ENCODE measurements around the gene ZFHX3. TPM values are rescaled to one million over a fixed set of nuclear protein-coding genes. Genes with fewer than 3 reads are reported as not detected.

The ZFHX3 gene
- total RNA-seq, 1 experiment from 2014 or later, result 21.8 TPM

- CTCF ChIA-PET, result interaction anchor here (1.0 kb wide), 1 partner anchor 62 kb away, joined by 5 read pairs; no protein-coding TSS in a partner anchor
Measured at GRCh38 chr16:72894293-72895151, 153.4 kb downstream of the ZFHX3 start.

GRCh38 chr16:72891291-72892227 is 156.4 kb downstream of the ZFHX3 start:
- no peak overlapping the region for H3K27ac ChIP-seq (ENCODE audit: low read depth, low read length, poor library complexity, severe bottlenecking)
- intact Hi-C loops (cut with micrococcal nuclease; ENCODE audit: unreplicated experiment), result no loop called here
- peaks cover 36% of the 10 kb centered on the region for H3K4me1 ChIP-seq (ENCODE audit: insufficient read depth, low read length, poor library complexity, severe bottlenecking)
- CTCF ChIA-PET, result no interaction called here
- POLR2A ChIA-PET (ENCODE audit: low non-redundant PET), result interaction anchor here (0.7 kb wide), 1 partner anchor 16 kb away, joined by 3 read pairs; no protein-coding TSS in a partner anchor
- TF ChIP-seq CTCF (conservative IDR thresholded peaks at IDR 0.05; ENCODE audit: low read depth, low read length), result no peak
- no peak for TF ChIP-seq EZH2 (IDR thresholded peaks at IDR 0.05; ENCODE audit: borderline replicate concordance, low read depth, low read length, poor library complexity, severe bottlenecking)
- no TSS peak for BruUV-seq (replicated peaks)
- H3K9me3 ChIP-seq (ENCODE audit: low read depth, low read length, poor library complexity, severe bottlenecking), result no peaks in the 10 kb centered on the region
- no peaks in the 10 kb centered on the region for H3K27me3 ChIP-seq (replicated peaks; ENCODE audit: insufficient read depth, low read depth, low read length, poor library complexity)
- no peak overlapping the region for H3K4me3 ChIP-seq (ENCODE audit: low read depth, low read length, poor library complexity, severe bottlenecking)
- DNase-seq (ENCODE audit: low spot score), result no peak
- H3K36me3 ChIP-seq (ENCODE audit: insufficient read depth, low read length, poor library complexity, severe bottlenecking), result no peaks in the 10 kb centered on the region

More at GRCh38 chr16:72894293-72895151, 153.4 kb downstream of the ZFHX3 start:
- intact Hi-C loops (cut with micrococcal nuclease; ENCODE audit: unreplicated experiment), result no loop called here
- no peak for TF ChIP-seq EZH2 (IDR thresholded peaks at IDR 0.05; ENCODE audit: borderline replicate concordance, low read depth, low read length, poor library complexity, severe bottlenecking)
- TF ChIP-seq CTCF (conservative IDR thresholded peaks at IDR 0.05; ENCODE audit: low read depth, low read length), result no peak
- no TSS peak for BruUV-seq (replicated peaks)
- H3K4me3 ChIP-seq (ENCODE audit: low read depth, low read length, poor library complexity, severe bottlenecking), result peak overlapping the region; percentile 20
- H3K9me3 ChIP-seq (ENCODE audit: low read depth, low read length, poor library complexity, severe bottlenecking), result no peaks in the 10 kb centered on the region
- H3K36me3 ChIP-seq (ENCODE audit: insufficient read depth, low read length, poor library complexity, severe bottlenecking), result no peaks in the 10 kb centered on the region
- DNase-seq (ENCODE audit: low spot score), result peak; percentile 94
- no peaks in the 10 kb centered on the region for H3K27me3 ChIP-seq (replicated peaks; ENCODE audit: insufficient read depth, low read depth, low read length, poor library complexity)
- POLR2A ChIA-PET (ENCODE audit: low non-redundant PET), result no interaction called here
- peak overlapping the region; percentile 81 for H3K27ac ChIP-seq (ENCODE audit: low read depth, low read length, poor library complexity, severe bottlenecking)
- peaks cover 40% of the 10 kb centered on the region for H3K4me1 ChIP-seq (ENCODE audit: insufficient read depth, low read length, poor library complexity, severe bottlenecking)

- H3K36me3 ChIP-seq (ENCODE audit: insufficient read depth, low read length, poor library complexity, severe bottlenecking), result no peaks in the 10 kb centered on the region
- intact Hi-C loops (cut with micrococcal nuclease; ENCODE audit: unreplicated experiment), result no loop called here
- DNase-seq (ENCODE audit: low spot score), result no peak
- TF ChIP-seq EZH2 (IDR thresholded peaks at IDR 0.05; ENCODE audit: borderline replicate concordance, low read depth, low read length, poor library complexity, severe bottlenecking) (no peak), CTCF (conservative IDR thresholded peaks at IDR 0.05; ENCODE audit: low read depth, low read length) (no peak)
- H3K4me3 ChIP-seq (ENCODE audit: low read depth, low read length, poor library complexity, severe bottlenecking), result no peak overlapping the region
- no TSS peak for BruUV-seq (replicated peaks)
- ChIA-PET POLR2A (ENCODE audit: low non-redundant PET) (no interaction called here), CTCF (no interaction called here)
- H3K27me3 ChIP-seq (replicated peaks; ENCODE audit: insufficient read depth, low read depth, low read length, poor library complexity), result no peaks in the 10 kb centered on the region
- no peak overlapping the region for H3K27ac ChIP-seq (ENCODE audit: low read depth, low read length, poor library complexity, severe bottlenecking)
- peaks cover 26% of the 10 kb centered on the region for H3K4me1 ChIP-seq (ENCODE audit: insufficient read depth, low read length, poor library complexity, severe bottlenecking)
- H3K9me3 ChIP-seq (ENCODE audit: low read depth, low read length, poor library complexity, severe bottlenecking), result no peaks in the 10 kb centered on the region
Measured at GRCh38 chr16:72890587-72890986, 157.3 kb downstream of the ZFHX3 start.

Measured in A673 (cell line).